Keratinocyte (primary cell): ENCODE data around the gene DDB1. TPM values are rescaled to one million over a fixed set of nuclear protein-coding genes. Genes with fewer than 3 reads are reported as not detected.

Experiments
- DNase-seq: peaks from one replicate; pipeline ENCODE4 v3.0.0-alpha.2; 2011; ENCODE audit warnings: low read depth, missing footprints, low spot score
- FAIRE-seq: peaks from 2 replicates; lab custom pipeline; 2011; peaks lifted over from hg19 to GRCh38; lab: Jason Lieb, UNC
- H2AFZ ChIP-seq: 2 replicates; pipeline ENCODE4 v1.6.0; 2012; ENCODE audit warnings: low read length, control low read depth, inconsistent platforms; ENCODE audit not compliant: control insufficient read depth
- H3K27ac ChIP-seq: 2 replicates; pipeline ENCODE4 v1.5.1; 2011; ENCODE audit warnings: low read length; ENCODE audit not compliant: control insufficient read depth, insufficient read depth
- H3K27me3 ChIP-seq: 3 replicates; pipeline ENCODE4 v1.6.0; 2011; ENCODE audit warnings: low read length; ENCODE audit not compliant: control insufficient read depth, insufficient read depth; ENCODE audit errors: extremely low read depth
- H3K36me3 ChIP-seq, 2 experiments: 2 replicates in 1 of 2; 3 replicates in 1 of 2; pipeline ENCODE4 v1.5.1; 2011; ENCODE audit warnings: low read length in 2 of 2, mild to moderate bottlenecking in 1 of 2; ENCODE audit not compliant: control insufficient read depth in 2 of 2, insufficient read depth in 2 of 2; ENCODE audit errors: extremely low read depth in 1 of 2
- H3K4me1 ChIP-seq: 3 replicates; pipeline ENCODE4 v1.5.1; 2011; ENCODE audit warnings: low read length; ENCODE audit not compliant: control insufficient read depth, insufficient read depth; ENCODE audit errors: extremely low read depth
- H3K4me2 ChIP-seq: 3 replicates; pipeline ENCODE4 v1.6.0; 2011; ENCODE audit warnings: low read depth, low read length; ENCODE audit not compliant: control insufficient read depth, insufficient read depth; ENCODE audit errors: extremely low read depth
- H3K4me3 ChIP-seq, 3 experiments: fragments of 200-600 bp in 1 of 3; sonication (generic) in 1 of 3; 2 replicates in 2 of 3; 3 replicates in 1 of 3; pipeline ENCODE4 v1.5.1; 2011 to 2016; ENCODE audit warnings: low read length in 3 of 3, mild to moderate bottlenecking in 3 of 3, control low read depth in 2 of 3, inconsistent platforms in 1 of 3, low read depth in 1 of 3, mixed read lengths in 1 of 3, mixed run types in 1 of 3, moderate library complexity in 1 of 3; ENCODE audit not compliant: control insufficient read depth in 2 of 3, insufficient read depth in 2 of 3; ENCODE audit errors: extremely low read depth in 1 of 3
- H3K79me2 ChIP-seq: 2 replicates; pipeline ENCODE4 v1.6.0; 2012; ENCODE audit warnings: low read length; ENCODE audit not compliant: control insufficient read depth, insufficient read depth
- H3K9ac ChIP-seq: 3 replicates; pipeline ENCODE4 v1.6.0; 2011; ENCODE audit warnings: low read length; ENCODE audit not compliant: control insufficient read depth, insufficient read depth; ENCODE audit errors: extremely low read depth
- H3K9me1 ChIP-seq: 3 replicates; pipeline ENCODE4 v1.6.0; 2011; ENCODE audit warnings: low read length; ENCODE audit not compliant: control insufficient read depth, insufficient read depth; ENCODE audit errors: extremely low read depth
- H3K9me3 ChIP-seq: 2 replicates; pipeline ENCODE4 v1.5.1; 2012; ENCODE audit warnings: low read depth, low read length; ENCODE audit not compliant: control insufficient read depth
- H4K20me1 ChIP-seq: 3 replicates; pipeline ENCODE4 v1.6.0; 2011; ENCODE audit warnings: low read length; ENCODE audit not compliant: control insufficient read depth, insufficient read depth; ENCODE audit errors: extremely low read depth
- EZH2 ChIP-seq: IDR thresholded peaks from one replicate; pipeline ENCODE4 v1.6.1; 2012; ENCODE audit warnings: inconsistent platforms, mild to moderate bottlenecking, low read length, moderate library complexity
- dilution Hi-C: fragments of 300-500 bp; cut with MboI; formaldehyde crosslinking; loops from one replicate; pipeline ENCODE4 v1.7.0; 2020; ENCODE audit warnings: low sequenced_read_pairs; ENCODE audit not compliant: extremely low pct_ligation_motif_present
- polyA plus RNA-seq, 5 experiments: library from polyadenylated mRNA; depleted of rRNA in 3 of 5; stranded (reverse) in 3 of 5; stranded (forward) in 1 of 5; unstranded in 1 of 5; fragments of >200 nt; gene quantifications; 1 replicate in 1 of 5; 2 replicates in 3 of 5; 3 replicates in 1 of 5; pipeline versions ENCODE4 v1.2.1 to v1.2.3, GENCODE V29; 2011 to 2012; ENCODE audit warnings: missing spikeins in 2 of 5, low read depth in 1 of 5, low replicate concordance in 1 of 5
- TF ChIP-seq, protein P1 (sequence below), 3 experiments: IDR thresholded peaks in 1 of 3; conservative IDR thresholded peaks in 1 of 3; optimal IDR thresholded peaks in 1 of 3; 2 replicates in 2 of 3; 3 replicates in 1 of 3; pipeline versions ENCODE3 to v1.5.1; 2011; ENCODE audit warnings: low read length in 3 of 3, mild to moderate bottlenecking in 3 of 3, moderate library complexity in 2 of 3, control low read depth in 1 of 3, inconsistent platforms in 1 of 3; ENCODE audit not compliant: insufficient read depth in 2 of 3; ENCODE audit errors: extremely low read depth in 1 of 3

Gene DDB1
- polyA plus RNA-seq, 1 donor (not counting 4 experiments of a cell fraction or from before 2014, with no cell fraction given): 187 TPM

DNA sequence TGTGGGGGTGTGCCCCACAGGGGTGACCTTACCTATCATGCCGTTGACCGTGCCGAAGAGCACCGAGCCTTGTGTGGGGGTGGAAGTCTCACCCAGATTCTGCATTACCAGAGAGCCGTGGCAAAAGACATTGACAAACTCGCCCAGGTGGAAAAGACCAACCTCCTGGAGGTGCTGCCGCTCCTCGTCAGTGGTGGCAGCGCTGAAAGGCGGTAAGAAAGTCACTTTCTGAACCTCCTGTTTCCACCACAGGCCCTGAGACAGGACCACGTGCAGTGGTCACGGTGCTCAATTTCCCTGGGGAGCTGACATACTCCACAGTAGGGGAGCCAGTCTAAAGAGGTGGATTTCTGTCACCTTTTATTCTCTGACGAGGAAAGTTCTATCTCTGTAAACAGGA, 30.4 kb downstream of the DDB1 start:
- Histone ChIP-seq H3K27me3 (no peaks in the 10 kb centered on the region), H3K9me1 (peaks cover 3% of the 10 kb centered on the region), H3K4me1 (peaks cover 14% of the 10 kb centered on the region), H4K20me1 (peaks cover 13% of the 10 kb centered on the region), H2AFZ (no peak overlapping the region), H3K27ac (no peak overlapping the region), H3K9ac (no peak overlapping the region), H3K4me3 (no peak overlapping the region), H3K79me2 (no peaks in the 10 kb centered on the region), H3K36me3 (peaks cover 36 to 45% of the 10 kb centered on the region in 2 experiments), H3K9me3 (no peaks in the 10 kb centered on the region), H3K4me2 (no peak overlapping the region)
- FAIRE-seq: no peak
- DNase-seq: no peak
- dilution Hi-C loops: no loop called here
- TF ChIP-seq, protein P1, sequence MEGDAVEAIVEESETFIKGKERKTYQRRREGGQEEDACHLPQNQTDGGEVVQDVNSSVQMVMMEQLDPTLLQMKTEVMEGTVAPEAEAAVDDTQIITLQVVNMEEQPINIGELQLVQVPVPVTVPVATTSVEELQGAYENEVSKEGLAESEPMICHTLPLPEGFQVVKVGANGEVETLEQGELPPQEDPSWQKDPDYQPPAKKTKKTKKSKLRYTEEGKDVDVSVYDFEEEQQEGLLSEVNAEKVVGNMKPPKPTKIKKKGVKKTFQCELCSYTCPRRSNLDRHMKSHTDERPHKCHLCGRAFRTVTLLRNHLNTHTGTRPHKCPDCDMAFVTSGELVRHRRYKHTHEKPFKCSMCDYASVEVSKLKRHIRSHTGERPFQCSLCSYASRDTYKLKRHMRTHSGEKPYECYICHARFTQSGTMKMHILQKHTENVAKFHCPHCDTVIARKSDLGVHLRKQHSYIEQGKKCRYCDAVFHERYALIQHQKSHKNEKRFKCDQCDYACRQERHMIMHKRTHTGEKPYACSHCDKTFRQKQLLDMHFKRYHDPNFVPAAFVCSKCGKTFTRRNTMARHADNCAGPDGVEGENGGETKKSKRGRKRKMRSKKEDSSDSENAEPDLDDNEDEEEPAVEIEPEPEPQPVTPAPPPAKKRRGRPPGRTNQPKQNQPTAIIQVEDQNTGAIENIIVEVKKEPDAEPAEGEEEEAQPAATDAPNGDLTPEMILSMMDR (optimal IDR thresholded peaks at IDR 0.05 in 1 of 3, IDR thresholded peaks at IDR 0.05 in 1 of 3, conservative IDR thresholded peaks at IDR 0.05 in 1 of 3; ENCODE audit: extremely low read depth in 1 of 3, insufficient read depth in 2 of 3, low read length in 3 of 3): no peak
- no peak for TF ChIP-seq EZH2

DNA sequence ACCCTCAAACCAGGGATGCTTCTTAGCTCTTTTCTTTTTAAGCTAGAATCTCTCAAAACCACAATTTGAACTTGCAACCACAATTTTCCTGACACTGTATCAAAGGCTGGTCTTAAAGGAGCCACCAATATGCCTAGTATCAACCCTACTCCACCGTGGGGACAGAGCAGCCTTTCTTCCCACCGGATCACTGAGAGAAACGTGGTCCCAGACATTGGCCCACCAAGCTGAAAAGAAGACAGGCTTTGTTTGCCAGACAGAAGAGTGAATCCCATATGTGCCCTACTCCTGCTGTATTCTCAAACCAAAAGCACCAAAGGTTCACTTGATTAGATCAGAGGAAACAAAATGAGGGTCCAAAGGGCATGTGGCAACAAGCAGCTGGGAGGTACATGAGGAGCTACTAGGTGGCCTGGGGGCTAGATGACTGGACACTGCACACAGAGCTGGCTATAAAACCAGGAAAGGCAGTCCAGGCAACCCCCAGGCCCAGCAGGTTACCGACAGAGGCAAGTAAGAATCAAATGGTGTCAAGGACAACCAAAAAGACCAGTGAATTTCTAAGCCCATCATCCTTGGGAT, 34.2 kb downstream of the DDB1 start:
- dilution Hi-C loops: no loop called here
- H3K27ac ChIP-seq: no peak overlapping the region
- DNase-seq: no peak

More for the DNA sequence above, 34.2 kb downstream of the DDB1 start:
- FAIRE-seq: no peak
- TF ChIP-seq, protein P1 (optimal IDR thresholded peaks at IDR 0.05 in 1 of 3, IDR thresholded peaks at IDR 0.05 in 1 of 3, conservative IDR thresholded peaks at IDR 0.05 in 1 of 3; ENCODE audit: extremely low read depth in 1 of 3, insufficient read depth in 2 of 3, low read length in 3 of 3): no peak
- no peak for TF ChIP-seq EZH2
- no peak overlapping the region for H3K4me3 ChIP-seq
- no peak overlapping the region for H3K9ac ChIP-seq
- H3K27me3 ChIP-seq: peaks cover 14% of the 10 kb centered on the region
- no peaks in the 10 kb centered on the region for H3K79me2 ChIP-seq
- no peak overlapping the region for H3K4me2 ChIP-seq
- H2AFZ ChIP-seq: no peak overlapping the region
- H3K36me3 ChIP-seq: peaks cover 23 to 27% of the 10 kb centered on the region in 2 experiments
- peaks cover 3% of the 10 kb centered on the region for H3K9me1 ChIP-seq
- H3K4me1 ChIP-seq: peaks cover 32% of the 10 kb centered on the region
- peaks cover 10% of the 10 kb centered on the region for H4K20me1 ChIP-seq
- no peaks in the 10 kb centered on the region for H3K9me3 ChIP-seq
